Spleen (tissue), 7 donors: Measurements from ENCODE around the gene LCN6.

Experiments
- CTCF ChIP-seq, 11 experiments: fragments of 200-600 bp in 7 of 11; fragments of 450-650 bp in 4 of 11; sonication (generic) in 4 of 11; IDR thresholded peaks in 8 of 11; conservative IDR thresholded peaks in 3 of 11; 1 replicate in 7 of 11; 2 replicates in 4 of 11; pipeline versions ENCODE4 v1.4.0 to v1.8.0; 2016 to 2021; ENCODE audit warnings: antibody characterized with exemption in 11 of 11, inconsistent platforms in 4 of 11, mild to moderate bottlenecking in 1 of 11
- POLR2A ChIP-seq, 3 donors: fragments of 450-650 bp; IDR thresholded peaks; one replicate each; pipeline ENCODE4 v1.5.1; 2017; ENCODE audit warnings: antibody characterized with exemption in 3 of 3, mild to moderate bottlenecking in 1 of 3
- POLR2AphosphoS5 ChIP-seq, 3 donors: sonication (generic); formaldehyde crosslinking; IDR thresholded peaks; one replicate each; pipeline ENCODE4 v1.5.1; 2017; ENCODE audit warnings: antibody characterized with exemption in 3 of 3
- donor health status: DM: no; HTN: no; CAD: no; lungs with moderate emphysema.
- donor health status: DM: no; HTN: no; CAD: no.
- donor health status: DM: no; HTN: no; CAD: no.

GRCh38 chr9:136793086-136793946 lies 45.0 kb upstream of the LCN6 start:
- TF ChIP-seq POLR2AphosphoS5 (IDR thresholded peaks at IDR 0.05) (no peak), CTCF (IDR thresholded peaks at IDR 0.05 in 8 of 11, conservative IDR thresholded peaks at IDR 0.05 in 3 of 11) (no peak), POLR2A (IDR thresholded peaks at IDR 0.05) (no peak)
